ENCODE data around the gene BMPR2.

- no peak for TF ChIP-seq CTCF (IDR thresholded peaks at IDR 0.05; ENCODE audit: low read depth, low read length, poor library complexity, severe bottlenecking)
- no peak for TF ChIP-seq EZH2phosphoT487 (IDR thresholded peaks at IDR 0.05; ENCODE audit: borderline replicate concordance, low read length)
These were observed 11.6 kb downstream of the BMPR2 start for GRCh38 chr2:202387608-202388342.

Data from DOHH2 (cell line).